PFSK-1 (cell line): ENCODE measurements around the gene ATF5.

Experiments used
- POLR2AphosphoS5 ChIP-seq: IDR thresholded peaks from 2 replicates; pipeline ENCODE4 v1.6.1; 2012; ENCODE audit warnings: low read depth, mild to moderate bottlenecking, control low read depth, low read length, moderate library complexity
- REST ChIP-seq, 2 experiments: IDR thresholded peaks; 2 replicates each; pipeline versions ENCODE4 v1.6.1 to v1.8.0; 2011 to 2012; ENCODE audit warnings: low read depth in 2 of 2, low read length in 2 of 2, control low read depth in 1 of 2, inconsistent platforms in 1 of 2, mild to moderate bottlenecking in 1 of 2, moderate library complexity in 1 of 2; ENCODE audit not compliant: insufficient read depth in 1 of 2

GRCh38 chr19:49890349-49891311, 38.4 kb upstream of the ATF5 start:
- no peak for TF ChIP-seq POLR2AphosphoS5
- TF ChIP-seq REST (IDR thresholded peaks at IDR 0.05; ENCODE audit: insufficient read depth in 1 of 2, low read depth in 2 of 2, low read length in 2 of 2): no peak
